Fibroblast of upper back skin (primary cell): ENCODE data around the gene GDPD5.
A peak's percentile ranks its signal among the peaks of the same experiment; 100 is the strongest.

Source experiments
- DNase-seq: peaks from one replicate; pipeline ENCODE4 v3.0.0-alpha.2; 2013

GDPD5 gene

DNA sequence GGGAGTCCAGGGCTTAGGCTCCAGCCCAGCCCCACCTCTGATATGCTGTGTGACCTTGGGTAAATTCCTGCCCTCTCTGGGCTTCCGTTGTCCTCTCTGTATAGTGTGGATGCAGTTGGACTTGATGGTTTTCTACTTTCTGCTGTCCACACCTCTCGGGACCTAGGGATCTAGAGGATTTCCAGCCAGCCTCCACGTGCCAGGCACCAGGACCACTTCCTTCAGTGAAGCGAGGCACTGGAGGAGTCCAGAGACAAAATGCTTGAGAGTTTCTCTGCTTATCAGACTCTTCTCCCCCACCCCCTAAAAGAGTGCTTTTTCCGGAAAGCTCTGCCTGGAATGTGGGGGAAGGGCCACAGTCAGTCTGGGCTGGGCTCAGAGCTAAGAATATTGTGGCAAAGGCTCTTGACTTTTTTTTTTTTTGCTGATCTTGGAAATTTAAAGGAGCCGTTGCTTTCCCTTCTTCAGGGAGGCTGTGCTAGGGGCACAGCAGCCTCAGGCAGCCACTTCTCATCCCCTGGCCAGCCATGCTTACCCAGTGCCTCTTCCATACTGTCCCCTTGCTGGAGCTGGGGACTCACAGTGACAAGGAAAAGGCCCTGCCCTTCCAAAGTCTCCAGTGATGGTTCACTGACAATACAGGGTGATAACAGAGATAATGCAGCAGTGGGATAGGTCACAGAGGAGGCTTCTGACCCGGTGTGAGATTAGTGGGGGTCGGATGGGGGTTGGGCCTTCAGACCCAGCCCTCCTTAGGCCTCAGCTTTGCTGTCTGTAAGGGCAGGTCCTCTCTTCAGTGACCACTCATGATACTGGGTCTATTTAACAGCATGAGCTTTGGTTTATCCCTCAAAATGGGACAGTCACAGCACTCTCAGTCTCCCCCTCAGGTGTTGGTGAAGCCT, 33.5 kb upstream of the GDPD5 start:
- DNase-seq, result peak; percentile 96

DNA sequence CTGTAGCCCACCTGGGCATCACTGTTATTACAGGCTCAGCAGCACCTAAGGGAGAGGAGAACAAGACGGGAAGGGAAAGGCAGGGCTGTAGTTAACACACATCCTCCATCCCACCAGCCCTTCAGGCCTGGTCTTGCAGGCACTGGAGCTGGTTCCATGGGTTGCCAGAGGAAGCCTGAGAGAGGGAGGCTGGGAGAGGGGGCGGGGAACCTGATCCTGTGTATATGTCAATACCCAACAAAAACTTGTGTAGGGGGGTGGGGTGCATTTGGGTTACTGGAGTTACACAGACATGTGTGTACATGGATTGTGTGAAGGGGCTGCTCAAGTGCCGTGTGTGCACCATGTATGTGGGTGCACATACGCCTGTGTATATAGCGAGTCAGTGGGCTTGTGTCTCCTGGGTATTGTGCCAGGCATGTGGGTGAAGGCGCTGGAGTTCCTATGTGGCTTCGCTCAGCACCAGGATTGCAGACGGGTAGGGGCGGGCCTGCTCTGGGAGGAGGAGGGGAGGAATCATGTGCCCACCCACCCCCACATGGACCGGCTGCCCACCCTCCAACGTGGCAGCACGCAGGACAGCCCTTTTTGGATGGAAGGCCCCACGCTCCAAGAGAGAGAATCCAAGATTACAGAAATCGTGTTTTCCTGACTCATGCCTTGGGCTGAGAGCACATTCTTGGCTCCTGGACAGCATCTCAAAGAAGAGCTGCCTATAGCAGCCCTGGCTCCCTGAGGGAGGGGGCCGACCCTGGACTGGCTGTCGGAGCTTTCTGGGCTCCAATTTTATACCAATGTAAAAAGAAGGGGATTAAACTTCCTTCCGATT, 32.1 kb upstream of the GDPD5 start:
- DNase-seq, result peak; percentile 98

DNA sequence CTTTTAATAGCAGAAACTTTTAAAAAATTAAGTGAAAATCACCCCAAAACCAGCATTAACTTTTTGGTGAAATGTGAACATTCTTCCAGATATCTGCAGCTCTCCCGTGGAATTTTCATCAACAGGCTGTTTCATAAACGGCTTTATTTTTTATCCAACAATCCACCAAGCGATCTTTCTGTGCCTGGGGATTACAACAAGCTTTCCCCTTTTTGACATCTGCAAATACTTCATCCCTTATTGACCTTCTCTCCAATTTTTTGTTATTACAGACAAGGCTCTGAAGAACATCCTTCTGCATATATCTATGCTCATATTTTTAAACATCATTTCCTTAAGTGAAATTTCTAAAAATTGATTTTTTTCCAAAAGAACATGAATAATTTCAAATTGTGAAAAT, 30.5 kb upstream of the GDPD5 start:
- DNase-seq, result no peak

DNA sequence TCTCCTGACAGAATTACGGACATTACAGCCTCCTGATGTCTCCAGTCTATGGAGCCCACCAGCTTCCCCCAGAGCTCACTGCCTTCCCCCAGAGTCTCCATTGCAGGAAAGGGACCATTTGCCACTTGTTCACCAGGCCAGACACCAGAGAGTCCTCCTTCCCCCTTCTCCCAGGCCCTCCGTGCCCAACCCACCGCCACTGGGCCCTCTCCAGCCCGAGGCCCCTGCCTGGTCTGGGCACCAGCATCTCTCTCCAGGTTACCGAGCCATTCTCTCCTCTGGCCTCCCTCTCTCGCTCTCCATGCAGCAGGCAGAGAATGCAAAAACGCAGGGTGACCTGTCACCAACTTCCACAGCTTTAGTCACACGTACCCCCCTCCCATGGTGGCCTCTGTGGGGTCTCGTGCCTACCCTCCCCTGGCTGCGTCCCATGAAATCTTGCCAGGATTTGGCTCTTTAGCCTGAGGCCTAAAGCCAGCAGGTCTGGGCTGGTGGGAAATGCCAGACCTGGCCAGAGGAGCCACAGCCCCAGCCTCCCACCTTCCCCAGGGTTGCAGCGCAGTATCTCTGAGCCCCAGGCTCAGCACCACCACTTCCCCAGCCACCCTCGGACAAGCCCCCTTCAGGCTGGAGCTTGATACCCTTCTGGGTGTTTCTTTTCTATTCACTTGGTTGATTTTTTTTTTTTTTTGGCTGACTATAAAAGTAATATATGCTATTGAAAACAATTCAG, 29.5 kb upstream of the GDPD5 start:
- no peak for DNase-seq

DNA sequence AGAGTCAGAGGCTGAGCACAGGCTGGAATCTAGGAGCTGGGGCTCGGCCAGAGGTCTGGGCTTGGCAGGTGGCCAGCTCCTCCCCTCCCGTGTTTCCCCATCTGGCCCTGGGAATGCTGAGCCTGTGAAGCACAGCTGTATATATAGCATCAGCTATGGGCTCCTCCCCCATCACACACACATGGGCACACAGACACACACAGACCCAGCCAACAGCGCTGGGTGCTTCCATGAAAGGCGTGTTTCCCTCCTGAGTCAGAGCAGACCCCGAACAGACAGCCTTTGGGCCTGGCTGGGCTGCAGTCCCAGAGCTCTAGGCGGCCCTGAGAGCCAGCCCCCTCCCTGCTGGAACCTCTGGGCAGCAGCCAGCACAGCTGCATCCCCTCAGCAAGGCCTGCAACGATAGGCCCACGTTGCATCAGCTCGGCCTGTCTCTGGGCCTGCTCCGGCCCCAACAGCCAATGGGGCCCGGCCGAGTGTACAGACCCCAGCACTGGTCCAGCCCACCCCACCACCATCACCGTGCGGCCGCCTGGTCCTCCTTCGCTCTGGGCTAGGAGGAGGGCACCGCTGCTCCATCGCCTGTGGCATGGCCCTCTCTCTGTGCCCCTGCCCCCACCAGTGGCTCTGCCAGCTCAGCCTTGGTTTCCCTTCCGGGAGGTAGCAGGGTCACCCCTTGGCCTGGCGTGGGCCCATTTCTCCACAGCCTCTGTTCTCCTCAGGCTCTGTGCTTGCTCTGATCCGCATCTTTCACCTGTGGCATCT, 28.7 kb upstream of the GDPD5 start:
- DNase-seq, result peak; percentile 100

DNA sequence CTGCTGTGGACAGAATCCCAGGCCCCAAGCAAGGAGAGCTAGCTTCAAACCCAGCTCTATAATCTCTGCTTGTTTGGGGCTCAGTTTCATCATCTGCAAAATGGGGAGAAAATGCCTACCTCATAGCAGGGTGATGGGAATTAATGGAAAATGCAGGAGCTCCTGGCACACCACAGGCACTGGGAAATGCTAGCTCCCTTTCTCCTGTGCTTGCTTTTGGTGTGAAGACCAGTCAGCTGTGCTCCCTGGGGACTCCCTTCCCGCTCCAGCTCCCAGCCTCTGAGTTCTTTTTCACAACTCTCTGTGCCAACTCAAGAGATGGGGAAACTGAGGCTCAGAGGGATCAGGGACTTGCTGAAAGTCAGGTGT, 28.1 kb upstream of the GDPD5 start:
- no peak for DNase-seq

DNA sequence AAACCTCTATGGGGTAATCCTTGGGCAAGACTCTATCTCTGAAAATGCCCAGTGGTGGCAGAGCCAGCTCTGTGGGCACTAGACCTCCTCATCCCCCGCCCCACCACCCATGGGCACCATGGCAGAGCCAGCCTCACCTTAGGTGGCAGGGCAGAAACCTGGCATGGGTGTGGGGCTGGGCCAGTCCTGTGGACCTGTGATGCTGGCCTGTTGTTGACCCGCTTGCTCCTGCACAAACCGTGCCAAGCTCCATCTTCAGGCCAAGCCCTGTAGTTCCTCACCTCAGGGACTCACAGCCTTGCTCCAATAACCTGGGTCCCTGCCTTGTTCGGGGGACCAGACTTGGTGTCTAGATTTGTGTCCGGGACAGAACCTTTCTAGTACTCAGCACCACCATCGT, 27.4 kb upstream of the GDPD5 start:
- no peak for DNase-seq

DNA sequence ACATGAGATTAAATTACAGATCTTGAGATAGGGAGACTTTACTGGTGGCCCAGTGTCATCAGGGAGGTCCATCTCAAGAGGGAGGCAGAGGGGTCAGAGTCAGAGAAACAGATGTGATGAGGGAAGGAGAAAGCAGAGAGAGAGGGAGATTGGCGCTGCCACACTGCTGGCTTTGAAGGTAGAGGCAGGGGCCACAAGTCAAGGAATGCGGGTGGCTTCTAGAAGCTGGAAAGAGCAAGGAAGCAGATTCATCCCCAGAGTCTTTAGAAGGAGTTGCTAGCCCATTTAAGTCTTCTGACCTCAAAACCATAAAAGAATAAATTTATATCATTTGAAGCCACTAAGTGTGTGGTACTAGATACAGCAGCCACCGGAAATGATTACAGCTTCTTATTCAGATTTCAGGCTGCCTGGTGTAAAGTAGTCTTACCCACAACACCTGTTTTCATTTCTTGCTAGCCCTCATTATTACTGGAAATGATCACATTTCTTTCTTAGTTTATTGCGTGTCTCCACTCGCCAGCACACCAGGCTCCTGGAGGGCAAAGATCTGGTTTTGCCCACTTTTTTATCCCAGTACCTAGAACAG, 23.7 kb upstream of the GDPD5 start:
- DNase-seq, result no peak

DNA sequence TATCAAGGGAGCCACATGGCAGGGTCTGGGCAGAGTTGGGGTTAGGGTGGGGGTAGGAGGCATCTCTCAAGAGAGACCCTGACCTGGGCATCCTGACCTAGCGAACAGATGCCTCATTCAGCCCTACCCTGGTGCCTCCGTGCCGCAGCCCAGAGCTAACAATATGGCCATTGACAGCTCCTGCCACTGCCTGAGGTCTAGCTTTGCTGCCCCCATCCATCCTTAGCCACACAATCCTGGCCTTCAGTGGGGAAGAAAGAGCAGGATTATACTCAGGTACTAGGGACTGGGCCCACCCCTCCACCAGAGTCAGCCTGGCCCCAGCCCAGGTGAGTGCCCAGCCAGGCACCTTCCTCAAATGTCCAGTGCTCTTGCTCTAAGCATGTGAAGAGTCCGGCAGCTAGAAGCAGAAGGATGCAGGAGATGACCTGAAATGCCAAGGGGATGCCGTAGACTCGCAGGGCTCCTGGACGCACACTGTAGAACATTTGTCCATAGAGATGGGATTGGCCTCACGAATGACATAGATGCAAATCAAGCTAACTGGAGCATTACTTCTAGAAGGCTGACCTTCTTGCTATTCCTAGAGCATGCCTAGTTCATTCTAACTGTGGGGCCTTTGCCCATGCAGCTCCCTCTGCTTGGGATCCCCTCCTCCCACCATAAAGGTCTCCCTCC, 23.0 kb upstream of the GDPD5 start:
- DNase-seq, result no peak

DNA sequence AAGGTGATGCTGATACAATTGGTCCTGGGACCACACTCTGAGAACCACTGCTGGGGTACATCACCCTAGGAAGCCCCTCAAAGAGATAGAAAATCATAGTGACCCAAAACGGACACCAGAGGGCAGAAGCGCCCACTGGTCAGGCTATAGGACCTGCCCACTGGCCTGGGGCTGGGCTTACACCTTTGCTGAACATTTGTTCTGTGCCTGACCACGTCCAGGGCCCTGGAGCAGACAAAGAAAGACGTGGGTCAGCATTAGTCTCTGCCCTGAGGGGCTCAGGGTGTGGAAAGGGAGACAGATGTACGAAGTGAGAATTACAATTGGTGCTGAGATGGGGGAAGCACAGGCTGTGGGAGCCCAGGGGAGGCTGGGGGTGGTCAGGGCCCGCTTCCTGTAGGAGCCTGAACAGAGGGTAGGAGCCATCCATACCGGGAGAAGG, 21.9 kb upstream of the GDPD5 start:
- DNase-seq, result peak; percentile 77

DNA sequence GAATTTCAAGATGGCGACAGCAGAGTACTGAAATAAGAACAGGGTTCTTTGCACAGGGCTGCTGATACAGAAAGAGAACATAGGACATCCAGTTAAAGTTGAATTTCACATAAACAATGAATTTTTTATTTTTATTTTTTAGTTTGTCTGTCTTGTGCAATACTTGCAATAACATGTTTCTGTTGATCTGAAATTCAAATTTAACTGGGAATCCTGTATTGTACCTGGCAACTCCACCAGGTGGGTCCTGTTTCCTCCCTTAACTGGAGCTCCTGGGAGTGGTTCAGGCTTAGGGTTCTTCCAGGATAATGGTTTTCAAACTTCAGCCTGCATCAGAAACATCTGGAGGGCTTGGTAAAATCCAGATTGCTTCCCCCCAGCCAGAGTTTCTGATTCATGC, 21.4 kb upstream of the GDPD5 start:
- no peak for DNase-seq

DNA sequence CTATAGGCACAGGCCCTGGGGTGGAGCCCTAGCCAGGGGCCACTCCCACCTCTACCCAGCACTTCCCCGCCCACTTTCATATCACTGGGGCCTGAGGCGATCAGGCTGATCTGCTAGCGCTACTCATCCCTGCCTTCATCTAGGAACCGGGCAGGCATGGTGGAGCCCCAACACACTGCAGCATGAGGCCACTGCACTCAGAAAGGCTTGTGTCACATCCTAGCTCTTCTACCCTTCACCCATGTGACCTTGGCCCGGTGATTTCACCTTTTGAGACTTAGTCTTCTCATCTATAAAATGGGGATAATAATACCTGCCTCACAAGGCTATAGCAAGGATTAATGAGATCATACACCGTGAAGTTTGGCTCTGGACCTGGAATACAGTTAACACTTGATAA, 18.1 kb upstream of the GDPD5 start:
- no peak for DNase-seq

DNA sequence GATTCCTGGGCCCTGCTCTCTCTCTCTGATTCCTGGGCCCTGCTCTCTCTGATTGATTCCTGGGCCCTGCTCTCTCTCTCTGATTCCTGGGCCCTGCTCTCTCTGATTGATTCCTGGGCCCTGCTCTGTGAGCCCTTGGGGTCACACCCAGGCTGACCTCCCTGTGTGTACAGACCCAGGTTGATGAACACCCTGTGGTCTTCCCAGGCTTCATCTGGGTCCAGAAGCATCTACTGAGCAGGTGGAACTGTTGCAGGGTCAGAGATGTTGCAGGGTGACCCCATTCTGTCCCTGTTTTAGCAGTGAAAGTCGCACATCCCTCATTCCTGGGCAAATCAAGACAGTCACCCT, 16.3 kb upstream of the GDPD5 start:
- no peak for DNase-seq

DNA sequence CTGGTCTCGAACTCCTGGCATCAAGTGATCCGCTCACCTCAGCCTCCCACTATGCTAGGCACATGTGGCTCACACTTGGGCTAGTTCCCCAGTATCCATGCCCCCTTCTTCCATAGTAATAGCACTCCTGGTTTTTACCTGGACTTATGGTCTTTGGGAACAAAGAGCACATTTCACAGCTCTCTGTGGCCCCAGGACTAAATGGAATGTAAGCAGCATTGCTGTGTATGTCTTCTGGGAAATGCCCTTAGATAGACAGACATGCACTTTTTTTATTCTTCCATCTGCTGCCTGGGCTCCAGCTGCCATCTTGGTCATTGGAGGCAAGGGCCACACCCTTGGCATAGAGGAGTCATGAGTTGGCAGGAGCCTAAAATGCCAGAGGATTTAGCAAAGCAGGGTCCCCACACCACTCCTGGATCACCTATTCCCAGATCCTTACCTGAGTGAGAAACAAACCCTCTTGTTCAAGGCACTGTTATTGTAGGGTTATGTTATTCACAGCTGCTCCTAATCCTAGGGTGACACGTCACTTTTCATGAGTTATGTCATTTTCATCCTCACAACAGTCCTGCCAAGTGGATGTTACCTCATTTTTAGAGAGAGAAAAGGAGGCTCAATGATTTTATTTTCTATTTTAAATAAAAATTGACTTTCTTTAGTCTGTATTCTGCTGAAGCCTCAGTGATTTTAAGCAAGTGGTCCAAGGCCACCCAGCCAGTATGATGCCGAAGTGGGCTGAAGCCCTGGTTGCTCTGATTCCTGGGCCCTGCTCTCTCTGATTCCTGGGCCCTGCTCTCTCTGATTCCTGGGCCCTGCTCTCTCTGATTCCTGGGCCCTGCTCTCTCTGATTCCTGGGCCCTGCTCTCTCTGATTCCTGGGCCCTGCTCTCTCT, 15.7 kb upstream of the GDPD5 start:
- no peak for DNase-seq

DNA sequence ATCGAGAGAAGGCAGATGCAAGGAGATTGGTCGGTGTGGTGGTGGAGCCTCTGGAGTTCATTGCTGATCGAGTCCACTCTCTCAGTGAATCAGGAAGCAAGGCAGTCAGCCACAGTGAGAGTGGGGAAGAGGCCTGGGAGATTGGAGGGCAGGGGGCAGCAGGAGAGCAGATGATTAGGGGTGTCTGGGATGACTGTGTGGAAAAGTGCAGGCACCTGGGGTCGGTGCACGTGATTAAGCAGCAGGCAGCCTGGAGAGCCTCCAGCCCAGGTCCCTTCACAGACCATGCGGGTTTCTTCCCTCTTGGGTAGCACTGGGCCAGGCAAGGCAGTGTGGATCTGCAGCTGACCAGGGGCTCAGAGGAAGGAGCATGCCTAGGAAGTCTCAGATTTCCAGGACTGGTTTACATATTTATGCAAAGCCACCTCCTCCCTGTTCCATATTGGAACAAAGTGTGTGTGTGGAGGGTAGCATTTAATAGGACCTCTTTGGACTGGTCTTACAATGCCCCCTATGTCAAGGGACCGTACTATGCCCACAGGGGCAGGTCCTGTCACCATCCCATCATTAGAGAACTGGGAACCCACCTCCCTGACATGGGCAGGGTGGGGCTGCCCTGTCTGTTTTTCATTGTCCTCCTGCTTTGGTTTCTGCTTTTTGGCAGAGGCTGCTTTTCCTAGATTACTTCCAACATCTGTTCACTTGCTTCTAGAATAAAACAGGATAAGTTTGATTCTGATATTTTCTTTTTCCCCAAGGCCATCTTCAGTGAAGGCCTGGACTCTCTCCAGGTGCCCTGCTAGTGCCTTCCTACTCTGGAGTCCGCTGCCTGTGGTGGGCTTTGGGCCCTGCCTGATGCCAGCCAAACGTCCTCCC, 14.0 kb upstream of the GDPD5 start:
- no peak for DNase-seq

DNA sequence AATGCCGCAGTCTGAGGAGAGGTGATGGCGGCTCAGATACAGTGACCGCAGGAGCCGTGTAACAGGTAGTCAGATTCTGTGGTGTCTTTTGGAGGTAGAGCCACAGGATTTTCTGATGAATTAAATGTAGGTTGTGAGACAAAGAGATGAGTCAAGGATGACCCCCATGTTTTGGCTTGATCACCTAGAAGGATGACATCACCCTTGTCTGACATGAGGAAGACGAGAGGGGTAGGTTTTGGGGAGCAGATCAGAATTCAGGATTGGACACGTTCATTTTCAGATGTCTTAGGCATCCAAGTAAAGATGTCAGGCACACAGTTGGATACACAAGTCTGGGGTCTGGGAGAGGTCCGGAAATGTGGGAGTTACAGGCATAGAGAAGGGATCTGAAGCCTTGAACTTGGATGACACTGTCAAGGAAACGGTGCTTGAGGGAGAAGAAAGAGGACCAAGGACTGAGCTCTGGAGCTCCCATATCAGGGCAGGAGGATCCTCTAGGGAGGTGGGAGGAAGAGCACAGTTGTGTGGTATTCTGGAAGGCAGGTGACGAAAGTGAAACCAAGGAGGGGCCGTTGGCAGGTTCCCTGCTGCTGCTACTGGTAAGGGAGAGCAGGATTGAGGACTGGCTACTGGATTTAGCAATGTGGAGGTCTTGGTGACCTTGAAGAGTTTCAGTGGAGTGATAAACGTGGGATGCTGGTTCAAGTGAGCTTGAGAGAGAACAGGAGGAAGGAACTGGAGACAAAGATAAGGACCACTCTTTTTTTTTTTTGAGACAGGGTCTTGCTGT, 12.6 kb upstream of the GDPD5 start:
- no peak for DNase-seq

DNA sequence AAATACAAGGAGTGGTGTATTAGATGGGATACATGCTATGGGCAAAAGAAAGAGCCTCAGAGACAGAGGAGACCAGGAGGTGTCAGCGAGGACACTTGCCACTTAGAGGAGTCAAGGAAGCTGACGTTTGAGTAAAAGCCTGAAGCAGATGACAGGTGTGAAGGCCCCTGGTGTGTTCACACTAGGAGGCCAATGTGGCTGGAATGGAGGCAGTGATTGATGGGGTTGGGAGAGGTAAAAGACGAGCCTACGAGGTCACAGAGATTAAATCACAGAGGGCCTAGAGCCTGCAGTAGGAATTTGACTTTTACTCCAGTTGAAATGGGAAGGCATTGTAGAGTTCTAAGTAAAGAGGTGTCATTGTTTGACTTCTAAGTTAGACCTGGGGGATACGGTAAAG, 12.0 kb upstream of the GDPD5 start:
- DNase-seq, result no peak

DNA sequence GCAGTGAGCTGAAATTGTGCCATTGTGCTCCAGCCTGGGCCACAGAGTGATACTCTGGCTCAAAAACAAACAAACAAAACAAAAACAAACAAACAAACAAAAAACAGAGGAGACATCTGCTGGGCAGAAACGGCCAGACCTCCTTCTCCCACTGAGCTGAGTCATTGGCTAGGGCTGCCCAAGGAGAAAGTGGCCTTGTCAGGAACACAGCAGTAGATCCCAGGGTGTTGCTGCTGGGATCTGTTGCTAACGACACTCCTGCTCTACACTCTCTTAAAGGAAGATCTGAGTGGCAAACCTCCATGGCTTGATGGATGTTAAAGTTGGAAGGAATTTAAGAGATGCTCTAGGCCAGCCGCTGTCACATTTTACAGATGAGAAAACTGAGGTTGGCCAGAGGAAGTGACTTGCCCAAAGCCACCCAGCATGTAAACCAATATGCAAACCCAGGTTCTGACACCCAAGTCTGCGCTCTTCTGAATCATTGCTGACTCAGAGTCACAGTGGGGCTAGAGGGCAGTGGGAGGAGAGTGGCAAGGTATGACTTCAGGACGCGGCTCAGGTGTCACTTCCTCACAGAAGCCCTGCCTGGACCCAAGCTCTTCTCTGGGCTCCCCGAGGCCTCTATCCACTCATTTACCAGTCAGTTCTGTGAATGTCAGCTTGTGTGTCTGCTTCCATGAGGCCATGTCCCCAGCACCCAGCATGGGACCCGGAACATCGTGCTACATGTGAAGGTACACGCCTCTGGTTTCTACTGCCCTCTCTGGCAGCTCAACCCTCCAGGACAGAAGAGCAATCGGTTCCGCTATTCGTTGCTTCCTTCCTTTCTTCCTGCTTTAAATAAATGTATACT, 11.3 kb upstream of the GDPD5 start:
- DNase-seq, result no peak
